ENCODE data around the gene TNS2. TPM values are rescaled to one million over a fixed set of nuclear protein-coding genes. Genes with fewer than 3 reads are reported as not detected.

TNS2 gene
- total and polyA plus RNA-seq, 9 donors = 49.3 to 119 (median 99.0) TPM

- H3K9me3 ChIP-seq (replicated peaks; ENCODE audit: control insufficient read depth, low read depth, low read length) = no peaks in the 10 kb centered on the region
- H3K36me3 ChIP-seq (ENCODE audit: control insufficient read depth, insufficient read depth, low read length) = no peaks in the 10 kb centered on the region
- no peak overlapping the region for H3K4me3 ChIP-seq (ENCODE audit: low read length)
- peaks cover 13% of the 10 kb centered on the region for H3K4me1 ChIP-seq (ENCODE audit: control insufficient read depth, insufficient read depth, low read length)
- H3K27me3 ChIP-seq (ENCODE audit: control insufficient read depth, insufficient read depth, low read length) = no peaks in the 10 kb centered on the region
- no peak overlapping the region for H3K27ac ChIP-seq (ENCODE audit: low read length)
- no peak for DNase-seq
Measured at GRCh38 chr12:53113951-53114350, 64.1 kb downstream of the TNS2 start.

Other genes with a start within 250 kb of the TNS2 start
- gene KRT4, start 235.9 kb upstream of the TNS2 start, total RNA-seq = 0.04 TPM
- 100 to 1,000 TPM in 1 of 8 donors, 1 to 10 TPM in 1, under 1 TPM in 5, not detected in 1; 0.04 to 178 (median 0.50) TPM for gene KRT4, start 235.9 kb upstream of the TNS2 start, polyA plus RNA-seq (ENCODE audit: insufficient read depth in 1 of 8, insufficient read length in 8 of 8, low replicate concordance in 1 of 8)
- not detected for gene KRT79, start 215.8 kb upstream of the TNS2 start, total RNA-seq
- gene KRT79, start 215.8 kb upstream of the TNS2 start, polyA plus RNA-seq (ENCODE audit: insufficient read depth in 1 of 8, insufficient read length in 8 of 8, low replicate concordance in 1 of 8) = not detected
- gene KRT78, start 201.1 kb upstream of the TNS2 start, total RNA-seq = not detected
- 1 to 10 TPM in 1 of 8 donors, under 1 TPM in 2, not detected in 5; 0.05 to 2.8 (median 0.79) TPM for gene KRT78, start 201.1 kb upstream of the TNS2 start, polyA plus RNA-seq (ENCODE audit: insufficient read depth in 1 of 8, insufficient read length in 8 of 8, low replicate concordance in 1 of 8)
- gene KRT8, start 145.0 kb upstream of the TNS2 start, total RNA-seq = 1.1 TPM
- 10 to 100 TPM in 3 of 8 donors, 1 to 10 TPM in 5; 1.3 to 56.7 (median 4.6) TPM for gene KRT8, start 145.0 kb upstream of the TNS2 start, polyA plus RNA-seq (ENCODE audit: insufficient read depth in 1 of 8, insufficient read length in 8 of 8, low replicate concordance in 1 of 8)
- gene KRT18, start 100.9 kb upstream of the TNS2 start, total RNA-seq = 4.3 TPM
- gene KRT18, start 100.9 kb upstream of the TNS2 start, polyA plus RNA-seq (ENCODE audit: insufficient read depth in 1 of 8, insufficient read length in 8 of 8, low replicate concordance in 1 of 8) = 10 to 100 TPM in 3 of 8 donors, 1 to 10 TPM in 5; 3.6 to 39.0 (median 5.2) TPM
- 699 TPM for gene EIF4B, start 43.6 kb upstream of the TNS2 start, total RNA-seq
- gene EIF4B, start 43.6 kb upstream of the TNS2 start, polyA plus RNA-seq (ENCODE audit: insufficient read depth in 1 of 8, insufficient read length in 8 of 8, low replicate concordance in 1 of 8) = 100 to 1,000 TPM; 353 to 473 (median 417) TPM
- gene SPRYD3, start 29.3 kb downstream of the TNS2 start, total RNA-seq = 15.2 TPM
- gene SPRYD3, start 29.3 kb downstream of the TNS2 start, polyA plus RNA-seq (ENCODE audit: insufficient read depth in 1 of 8, insufficient read length in 8 of 8, low replicate concordance in 1 of 8) = 10 to 100 TPM; 18.2 to 23.6 (median 20.5) TPM
- gene IGFBP6, start 47.6 kb downstream of the TNS2 start, total RNA-seq = 132 TPM
- gene IGFBP6, start 47.6 kb downstream of the TNS2 start, polyA plus RNA-seq (ENCODE audit: insufficient read depth in 1 of 8, insufficient read length in 8 of 8, low replicate concordance in 1 of 8) = 100 to 1,000 TPM in 4 of 8 donors, 10 to 100 TPM in 4; 50.7 to 181 (median 93.6) TPM
- 0.04 TPM for gene SOAT2, start 53.4 kb downstream of the TNS2 start, total RNA-seq
- gene SOAT2, start 53.4 kb downstream of the TNS2 start, polyA plus RNA-seq (ENCODE audit: insufficient read depth in 1 of 8, insufficient read length in 8 of 8, low replicate concordance in 1 of 8) = 1 to 10 TPM in 2 of 8 donors, under 1 TPM in 6; 0.07 to 4.8 (median 0.21) TPM
- gene ZNF740, start 130.7 kb downstream of the TNS2 start, total RNA-seq = 19.0 TPM
- gene ZNF740, start 130.7 kb downstream of the TNS2 start, polyA plus RNA-seq (ENCODE audit: insufficient read depth in 1 of 8, insufficient read length in 8 of 8, low replicate concordance in 1 of 8) = 10 to 100 TPM; 23.9 to 36.9 (median 28.5) TPM
- gene CSAD, start 130.9 kb downstream of the TNS2 start, total RNA-seq = 21.4 TPM
- 10 to 100 TPM; 16.2 to 55.0 (median 31.6) TPM for gene CSAD, start 130.9 kb downstream of the TNS2 start, polyA plus RNA-seq (ENCODE audit: insufficient read depth in 1 of 8, insufficient read length in 8 of 8, low replicate concordance in 1 of 8)
- gene ITGB7, start 157.2 kb downstream of the TNS2 start, total RNA-seq = 0.80 TPM
- 1 to 10 TPM in 3 of 8 donors, under 1 TPM in 5; 0.27 to 1.4 (median 0.74) TPM for gene ITGB7, start 157.2 kb downstream of the TNS2 start, polyA plus RNA-seq (ENCODE audit: insufficient read depth in 1 of 8, insufficient read length in 8 of 8, low replicate concordance in 1 of 8)
- 17.5 TPM for gene RARG, start 182.1 kb downstream of the TNS2 start, total RNA-seq
- 10 to 100 TPM; 20.1 to 44.5 (median 30.1) TPM for gene RARG, start 182.1 kb downstream of the TNS2 start, polyA plus RNA-seq (ENCODE audit: insufficient read depth in 1 of 8, insufficient read length in 8 of 8, low replicate concordance in 1 of 8)
- 4.0 TPM for gene ESPL1, start 218.2 kb downstream of the TNS2 start, total RNA-seq
- 1 to 10 TPM; 4.6 to 9.8 (median 6.5) TPM for gene ESPL1, start 218.2 kb downstream of the TNS2 start, polyA plus RNA-seq (ENCODE audit: insufficient read depth in 1 of 8, insufficient read length in 8 of 8, low replicate concordance in 1 of 8)
- gene PFDN5, start 245.5 kb downstream of the TNS2 start, total RNA-seq = 875 TPM
- gene PFDN5, start 245.5 kb downstream of the TNS2 start, polyA plus RNA-seq (ENCODE audit: insufficient read depth in 1 of 8, insufficient read length in 8 of 8, low replicate concordance in 1 of 8) = 100 to 1,000 TPM; 451 to 711 (median 530) TPM
- gene MYG1, start 249.6 kb downstream of the TNS2 start, total RNA-seq = 47.5 TPM
- gene MYG1, start 249.6 kb downstream of the TNS2 start, polyA plus RNA-seq (ENCODE audit: insufficient read depth in 1 of 8, insufficient read length in 8 of 8, low replicate concordance in 1 of 8) = 10 to 100 TPM; 34.7 to 43.8 (median 37.0) TPM

Data from muscle of leg (tissue), 10 donors.